ENCODE data around the gene ARL5C.
A peak's percentile ranks its signal among the peaks of the same experiment; 100 is the strongest.

The ARL5C gene

GRCh38 chr17:39167476-39167875, 1.5 kb upstream of the ARL5C start:
- DNase-seq (ENCODE audit: low read depth, low spot score), result no peak

GRCh38 chr17:39166437-39167335, 725 bp upstream of the ARL5C start:
- no peak for DNase-seq (ENCODE audit: low read depth, low spot score)

GRCh38 chr17:39165178-39165840, 652 bp downstream of the ARL5C start:
- no peak for DNase-seq (ENCODE audit: low read depth, low spot score)

- DNase-seq (ENCODE audit: low read depth, low spot score), result peak; percentile 97
Measured at GRCh38 chr17:39164675-39165143, 1.3 kb downstream of the ARL5C start.

DNA sequence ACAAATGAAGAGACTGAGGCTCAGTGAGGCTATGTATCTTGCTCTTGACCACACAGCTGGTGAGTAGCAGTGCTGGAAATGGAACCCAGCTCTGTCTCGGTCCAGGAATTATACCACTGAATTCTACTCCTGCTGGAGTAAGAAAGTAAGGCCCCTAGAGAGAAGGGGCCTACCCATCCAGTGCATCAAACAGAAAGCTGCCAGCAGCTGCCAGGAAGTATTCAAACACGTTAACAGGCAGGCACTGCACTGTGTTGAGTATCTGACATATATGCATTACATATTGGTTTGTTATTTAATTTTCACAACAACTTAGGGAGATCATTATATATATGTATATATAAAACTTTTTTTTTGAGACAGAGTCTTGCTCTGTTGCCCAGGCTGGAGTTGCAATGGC, 4.0 kb downstream of the ARL5C start:
- DNase-seq (ENCODE audit: low read depth, low spot score), result no peak

- DNase-seq (ENCODE audit: low read depth, low spot score), result no peak
Measured at GRCh38 chr17:39158623-39159022, 7.3 kb downstream of the ARL5C start.

GRCh38 chr17:39156491-39156890, 9.5 kb downstream of the ARL5C start:
- no peak for DNase-seq (ENCODE audit: low read depth, low spot score)

- no peak for DNase-seq (ENCODE audit: low read depth, low spot score)
Measured at GRCh38 chr17:39155654-39156053, 10.3 kb downstream of the ARL5C start.

GRCh38 chr17:39153599-39154051, 12.3 kb downstream of the ARL5C start:
- DNase-seq (ENCODE audit: low read depth, low spot score), result peak; percentile 70

GRCh38 chr17:39151943-39152818, 13.8 kb downstream of the ARL5C start:
- DNase-seq (ENCODE audit: low read depth, low spot score), result no peak

GRCh38 chr17:39151150-39151942, 14.6 kb downstream of the ARL5C start, which contains the start of gene PLXDC1:
Gene PLXDC1 (minus strand): TSS chr17:39151637. CDS start chr17:39151437, 200 bp downstream.
- no peak for DNase-seq (ENCODE audit: low read depth, low spot score)

DNA sequence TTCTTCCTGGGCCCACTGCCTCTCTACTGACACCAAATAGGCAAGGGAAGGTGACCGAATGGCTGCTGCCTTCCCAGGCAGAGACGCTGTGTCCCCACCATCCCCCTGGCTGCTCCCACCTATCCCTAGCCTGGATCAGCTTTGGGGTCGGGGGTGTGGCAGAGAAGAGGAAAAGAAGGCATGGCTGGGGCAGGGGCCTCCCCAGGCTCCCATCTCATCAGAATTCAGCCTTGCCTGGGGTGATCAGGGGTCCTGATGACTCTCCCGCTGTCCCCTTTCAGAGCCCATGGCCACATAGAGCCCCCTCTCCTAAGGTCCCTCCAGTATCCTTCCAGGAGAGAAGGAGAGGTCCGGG, 15.2 kb downstream of the ARL5C start:
- DNase-seq (ENCODE audit: low read depth, low spot score), result no peak

- no peak for DNase-seq (ENCODE audit: low read depth, low spot score)
Measured at GRCh38 chr17:39150104-39150634, 15.8 kb downstream of the ARL5C start.

DNA sequence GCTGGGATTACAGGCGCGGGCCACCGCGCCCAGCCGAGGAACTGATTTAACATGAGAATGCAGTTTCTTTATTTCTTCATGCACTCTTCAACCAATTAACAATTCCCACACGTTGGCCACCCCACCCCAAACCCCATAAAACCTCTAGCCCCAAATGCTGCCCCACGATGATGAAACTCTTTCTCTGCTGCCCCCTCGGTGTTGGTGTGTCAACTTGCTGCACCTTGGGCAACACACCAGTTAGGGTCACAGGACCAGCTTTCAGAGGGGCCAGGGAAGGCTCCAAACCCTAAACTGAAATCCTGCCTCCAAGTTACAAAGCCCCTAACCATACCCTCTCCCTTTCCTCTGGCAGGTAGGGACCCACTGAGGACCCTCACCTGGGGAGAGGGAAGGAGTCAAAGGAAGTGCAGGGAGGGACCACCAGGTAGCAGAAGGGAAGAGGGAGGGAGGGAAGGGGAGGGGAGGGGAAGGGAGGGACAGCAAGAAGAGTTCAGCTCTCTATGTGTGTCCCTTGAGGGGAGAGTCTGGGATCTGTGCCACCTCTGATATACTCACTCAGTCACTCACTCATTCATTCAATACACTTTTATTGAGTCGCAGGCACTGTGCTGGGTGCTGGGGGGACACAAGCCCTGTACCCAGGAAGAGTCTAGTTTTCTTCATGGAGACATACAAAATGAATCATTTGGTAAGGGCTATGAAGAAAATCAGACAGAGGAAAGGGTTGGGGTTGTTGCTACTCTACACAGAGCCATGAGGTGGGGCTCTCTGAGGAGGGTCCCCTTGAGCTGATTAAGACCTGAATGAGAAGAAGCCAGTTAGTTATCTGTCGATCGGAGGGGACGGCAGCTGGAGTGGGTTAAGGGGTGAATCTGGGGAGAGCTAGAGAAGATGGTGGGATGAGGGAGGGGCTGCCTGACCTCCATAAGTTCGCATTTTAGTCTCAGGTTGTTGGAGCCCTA, 18.5 kb downstream of the ARL5C start:
- DNase-seq (ENCODE audit: low read depth, low spot score), result no peak

- DNase-seq (ENCODE audit: low read depth, low spot score), result no peak
Measured at GRCh38 chr17:39146273-39146672, 19.7 kb downstream of the ARL5C start.

- DNase-seq (ENCODE audit: low read depth, low spot score), result no peak
Measured at GRCh38 chr17:39145143-39145542, 20.8 kb downstream of the ARL5C start.

GRCh38 chr17:39144416-39144840, 21.5 kb downstream of the ARL5C start:
- DNase-seq (ENCODE audit: low read depth, low spot score), result no peak

GRCh38 chr17:39143552-39144093, 22.3 kb downstream of the ARL5C start:
- DNase-seq (ENCODE audit: low read depth, low spot score), result no peak
